Lung (tissue), 12 donors: Measurements from ENCODE around the gene MPHOSPH9. TPM values are rescaled to one million over a fixed set of nuclear protein-coding genes. Genes with fewer than 3 reads are reported as not detected.

Source experiments
- ATAC-seq: fragments of 200-7000 bp; cut with Tn5 transposase; one replicate; pipeline ENCODE4 v1.9.1; 2020; ENCODE audit warnings: moderate number of reproducible peaks; ENCODE audit not compliant: insufficient read depth, low FRiP score
- DNase-seq, 3 donors: peaks; one replicate each; pipeline ENCODE4 v3.0.0-alpha.2; 2013 to 2017
- H3K27ac ChIP-seq, 2 donors: one replicate each; pipeline ENCODE4 v1.5.1; 2013; ENCODE audit warnings: mild to moderate bottlenecking in 2 of 2, moderate library complexity in 2 of 2, control low read depth in 1 of 2, inconsistent platforms in 1 of 2, low read depth in 1 of 2, low read length in 1 of 2
- H3K27me3 ChIP-seq, 3 donors: one replicate each; pipeline ENCODE4 v1.5.1; 2013; ENCODE audit warnings: low read length in 2 of 3; ENCODE audit not compliant: control insufficient read depth in 3 of 3, insufficient read depth in 3 of 3
- H3K36me3 ChIP-seq, 4 donors: one replicate each; pipeline ENCODE4 v1.5.1; 2013; ENCODE audit warnings: low read length in 4 of 4, mild to moderate bottlenecking in 1 of 4, moderate library complexity in 1 of 4; ENCODE audit not compliant: control insufficient read depth in 4 of 4, insufficient read depth in 4 of 4
- H3K4me1 ChIP-seq, 5 donors: one replicate each; pipeline ENCODE4 v1.5.1; 2013; ENCODE audit warnings: low read length in 5 of 5, mild to moderate bottlenecking in 2 of 5, moderate library complexity in 1 of 5; ENCODE audit not compliant: control insufficient read depth in 5 of 5, insufficient read depth in 5 of 5
- H3K4me3 ChIP-seq: one replicate; pipeline ENCODE4 v1.5.1; 2013; ENCODE audit warnings: mild to moderate bottlenecking, control low read depth, moderate library complexity
- H3K9ac ChIP-seq, 2 donors: one replicate each; pipeline ENCODE4 v1.5.1; 2013; ENCODE audit warnings: low read length in 2 of 2, control low read depth in 1 of 2; ENCODE audit not compliant: insufficient read depth in 1 of 2
- H3K9me3 ChIP-seq, 4 donors: one replicate each; pipeline ENCODE4 v1.5.1; 2013; ENCODE audit warnings: low read length in 3 of 4, mild to moderate bottlenecking in 1 of 4, moderate library complexity in 1 of 4; ENCODE audit not compliant: control insufficient read depth in 4 of 4, insufficient read depth in 3 of 4
- WGBS, 2 donors: extraction: QIAGEN DNeasy Blood & Tissue Kit; methylation state at CpG; one replicate each; pipeline ENCODE4 v1.1.7; 2013; 5-methylcytosine and 5-hydroxymethylcytosine counted together
- polyA plus RNA-seq, 2 donors: library from polyadenylated mRNA; stranded (reverse); fragments of 200-250 nt; gene quantifications; one replicate each; pipeline ENCODE4 v1.2.1, GENCODE V29; 2013
- total RNA-seq, 2 donors: library from RNA; depleted of rRNA in 1 of 2; stranded (reverse); fragments of >200 nt in 1 of 2; gene quantifications; one replicate each; pipeline ENCODE4 v1.2.1, GENCODE V29; 2014 to 2021
- TF ChIP-seq, protein P1 (sequence below): IDR thresholded peaks from 2 replicates; pipeline ENCODE4 v1.5.1; 2012; ENCODE audit warnings: mild to moderate bottlenecking; ENCODE audit errors: control extremely low read depth, extremely low read depth
- donor health status: control.
- donor health status: control.
- donor health status: Bipolar disorder and iron deficiency.
- donor health status: healthy.
- donor health status: DM: yes; HTN: yes; CAD: no.

Gene MPHOSPH9
- total and polyA plus RNA-seq, 4 donors = 5.0 to 56.9 (median 12.4) TPM

- H3K9ac ChIP-seq = no peak overlapping the region
- 53 to 81% methylated on average over 8 of the region's 8 CpGs for WGBS, 2 donors
- no peak overlapping the region for H3K4me3 ChIP-seq
- peaks cover 0 to 9% (median 2%) of the 10 kb centered on the region in 4 donors for H3K36me3 ChIP-seq
- TF ChIP-seq, protein P1, sequence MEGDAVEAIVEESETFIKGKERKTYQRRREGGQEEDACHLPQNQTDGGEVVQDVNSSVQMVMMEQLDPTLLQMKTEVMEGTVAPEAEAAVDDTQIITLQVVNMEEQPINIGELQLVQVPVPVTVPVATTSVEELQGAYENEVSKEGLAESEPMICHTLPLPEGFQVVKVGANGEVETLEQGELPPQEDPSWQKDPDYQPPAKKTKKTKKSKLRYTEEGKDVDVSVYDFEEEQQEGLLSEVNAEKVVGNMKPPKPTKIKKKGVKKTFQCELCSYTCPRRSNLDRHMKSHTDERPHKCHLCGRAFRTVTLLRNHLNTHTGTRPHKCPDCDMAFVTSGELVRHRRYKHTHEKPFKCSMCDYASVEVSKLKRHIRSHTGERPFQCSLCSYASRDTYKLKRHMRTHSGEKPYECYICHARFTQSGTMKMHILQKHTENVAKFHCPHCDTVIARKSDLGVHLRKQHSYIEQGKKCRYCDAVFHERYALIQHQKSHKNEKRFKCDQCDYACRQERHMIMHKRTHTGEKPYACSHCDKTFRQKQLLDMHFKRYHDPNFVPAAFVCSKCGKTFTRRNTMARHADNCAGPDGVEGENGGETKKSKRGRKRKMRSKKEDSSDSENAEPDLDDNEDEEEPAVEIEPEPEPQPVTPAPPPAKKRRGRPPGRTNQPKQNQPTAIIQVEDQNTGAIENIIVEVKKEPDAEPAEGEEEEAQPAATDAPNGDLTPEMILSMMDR = no peak
- ATAC-seq = no peak
- DNase-seq = peak in 1 of 3 donors; percentile 52
- H3K9me3 ChIP-seq = no peaks in the 10 kb centered on the region
- H3K27me3 ChIP-seq = no peaks in the 10 kb centered on the region
- H3K27ac ChIP-seq = no peak overlapping the region
- H3K4me1 ChIP-seq = peaks cover 13 to 40% (median 27%) of the 10 kb centered on the region in 5 donors
These were observed 119.9 kb downstream of the MPHOSPH9 start for GRCh38 chr12:123113026-123113425.

GRCh38 chr12:123111498-123112165 lies 121.3 kb downstream of the MPHOSPH9 start:
- 89 to 94% methylated on average over 15 to 19 of the region's 19 CpGs for WGBS, 2 donors
- H3K4me1 ChIP-seq = peaks cover 13 to 52% (median 29%) of the 10 kb centered on the region in 5 donors
- no peak overlapping the region for H3K4me3 ChIP-seq
- no peak overlapping the region for H3K9ac ChIP-seq
- TF ChIP-seq, protein P1 = no peak
- ATAC-seq = no peak
- H3K9me3 ChIP-seq = no peaks in the 10 kb centered on the region
- H3K27me3 ChIP-seq = no peaks in the 10 kb centered on the region
- H3K27ac ChIP-seq = no peak overlapping the region
- H3K36me3 ChIP-seq = peaks cover 0 to 9% (median 2%) of the 10 kb centered on the region in 4 donors
- no peak for DNase-seq

GRCh38 chr12:123109319-123109772 lies 123.6 kb downstream of the MPHOSPH9 start:
- no peaks in the 10 kb centered on the region for H3K27me3 ChIP-seq
- H3K36me3 ChIP-seq = peaks cover 0 to 11% (median 2%) of the 10 kb centered on the region in 4 donors
- H3K4me1 ChIP-seq = peaks cover 1 to 43% (median 11%) of the 10 kb centered on the region in 5 donors
- no peaks in the 10 kb centered on the region for H3K9me3 ChIP-seq
- H3K4me3 ChIP-seq = no peak overlapping the region
- 67 to 89% methylated on average over 3 of the region's 3 CpGs for WGBS, 2 donors
- TF ChIP-seq, protein P1 = no peak
- DNase-seq = no peak
- peak overlapping the region in 1 of 2 donors; percentile 54 for H3K27ac ChIP-seq
- no peak for ATAC-seq
- no peak overlapping the region for H3K9ac ChIP-seq
